ENCODE data around the gene JOSD1. TPM values are rescaled to one million over a fixed set of nuclear protein-coding genes. Genes with fewer than 3 reads are reported as not detected.

The JOSD1 gene
- total RNA-seq, 4 donors from 2014 or later: 49.4 to 76.9 (median 59.4) TPM

DNA sequence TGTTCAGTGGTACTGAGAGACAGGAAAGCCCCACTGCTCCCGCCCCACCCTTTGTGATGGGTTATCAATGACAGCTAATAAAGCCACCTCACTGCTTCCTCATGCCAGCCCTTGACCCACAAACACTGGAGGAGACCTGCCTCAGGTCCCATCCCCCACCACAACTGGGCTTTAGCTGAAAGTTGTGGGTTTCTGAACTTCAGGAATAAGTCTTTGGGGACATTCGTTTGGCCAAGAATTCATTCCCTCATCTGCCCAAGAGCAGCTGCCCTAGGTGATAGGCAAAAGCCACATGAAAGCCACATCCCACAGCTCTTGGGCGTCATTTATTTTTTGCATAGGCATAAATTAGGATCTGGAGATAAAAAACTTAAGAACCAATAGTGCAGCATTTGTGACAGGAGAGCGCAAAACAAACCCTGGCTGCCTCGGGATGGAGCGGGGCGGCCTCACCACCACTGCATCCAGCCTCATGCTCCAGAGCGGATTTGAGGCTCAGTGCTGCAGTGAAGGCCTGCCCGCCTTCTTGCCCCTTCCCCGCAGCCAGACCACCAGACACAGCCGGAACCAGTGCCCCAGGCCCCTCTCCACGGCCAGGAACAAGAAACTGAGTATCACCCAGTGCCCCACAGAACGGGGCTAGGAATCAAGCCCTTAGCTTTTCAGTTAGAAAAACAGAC lies 33.8 kb upstream of the JOSD1 start:
- peaks cover 59 to 83% (median 79%) of the 10 kb centered on the region in 4 donors for H3K36me3 ChIP-seq
- DNase-seq (ENCODE audit: extremely low spot score): no peak
- intact Hi-C loops (cut with DNase I): no loop called here
- 88% methylated on average over 11 of the region's 13 CpGs for WGBS
- peaks cover 30 to 48% (median 46%) of the 10 kb centered on the region in 4 donors for H3K4me1 ChIP-seq
- no peak overlapping the region for H3K4me3 ChIP-seq
- TF ChIP-seq POLR2AphosphoS5 (IDR thresholded peaks at IDR 0.05) (no peak), EP300 (IDR thresholded peaks at IDR 0.05) (no peak), POLR2A (IDR thresholded peaks at IDR 0.05; ENCODE audit: low read depth) (no peak)
- TF ChIP-seq, protein P1, sequence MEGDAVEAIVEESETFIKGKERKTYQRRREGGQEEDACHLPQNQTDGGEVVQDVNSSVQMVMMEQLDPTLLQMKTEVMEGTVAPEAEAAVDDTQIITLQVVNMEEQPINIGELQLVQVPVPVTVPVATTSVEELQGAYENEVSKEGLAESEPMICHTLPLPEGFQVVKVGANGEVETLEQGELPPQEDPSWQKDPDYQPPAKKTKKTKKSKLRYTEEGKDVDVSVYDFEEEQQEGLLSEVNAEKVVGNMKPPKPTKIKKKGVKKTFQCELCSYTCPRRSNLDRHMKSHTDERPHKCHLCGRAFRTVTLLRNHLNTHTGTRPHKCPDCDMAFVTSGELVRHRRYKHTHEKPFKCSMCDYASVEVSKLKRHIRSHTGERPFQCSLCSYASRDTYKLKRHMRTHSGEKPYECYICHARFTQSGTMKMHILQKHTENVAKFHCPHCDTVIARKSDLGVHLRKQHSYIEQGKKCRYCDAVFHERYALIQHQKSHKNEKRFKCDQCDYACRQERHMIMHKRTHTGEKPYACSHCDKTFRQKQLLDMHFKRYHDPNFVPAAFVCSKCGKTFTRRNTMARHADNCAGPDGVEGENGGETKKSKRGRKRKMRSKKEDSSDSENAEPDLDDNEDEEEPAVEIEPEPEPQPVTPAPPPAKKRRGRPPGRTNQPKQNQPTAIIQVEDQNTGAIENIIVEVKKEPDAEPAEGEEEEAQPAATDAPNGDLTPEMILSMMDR (IDR thresholded peaks at IDR 0.05): no peak
- H3K9me3 ChIP-seq: no peaks in the 10 kb centered on the region
- H3K27me3 ChIP-seq: no peaks in the 10 kb centered on the region
- H3K27ac ChIP-seq (replicated peaks in 1 of 4): peak overlapping the region; percentile 74 to 86 (median 80)

- intact Hi-C loops (cut with DNase I): no loop called here
- H3K4me1 ChIP-seq: peaks cover 30 to 51% (median 48%) of the 10 kb centered on the region in 4 donors
These were observed 33.1 kb upstream of the JOSD1 start for GRCh38 chr22:38733724-38734381.

DNA sequence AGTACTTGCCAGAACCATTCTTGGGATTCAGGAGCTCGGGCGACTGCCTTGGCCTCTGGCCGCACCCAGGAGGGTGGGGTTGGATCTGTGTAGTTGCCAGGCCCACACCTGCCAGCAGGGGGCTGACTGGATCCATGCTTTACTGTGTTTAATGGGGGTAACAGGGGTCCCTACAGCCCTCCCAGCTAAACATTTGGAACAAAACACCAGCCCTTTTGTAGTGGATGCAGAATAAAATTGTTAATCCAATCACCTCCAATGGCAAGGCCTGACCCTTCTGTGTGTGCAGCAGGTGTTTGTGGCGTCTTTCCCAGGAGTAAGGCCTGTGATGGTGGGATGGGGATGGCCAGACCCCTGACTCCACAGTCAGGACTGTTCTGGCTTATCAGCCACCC lies 32.6 kb upstream of the JOSD1 start:
- no peaks in the 10 kb centered on the region for H3K27me3 ChIP-seq
- H3K4me3 ChIP-seq: no peak overlapping the region
- peak overlapping the region; percentile 74 to 86 (median 80) for H3K27ac ChIP-seq (replicated peaks in 1 of 4)
- no peak for TF ChIP-seq POLR2A (IDR thresholded peaks at IDR 0.05; ENCODE audit: low read depth)
- no peak for TF ChIP-seq EP300 (IDR thresholded peaks at IDR 0.05)
- TF ChIP-seq, protein P1 (IDR thresholded peaks at IDR 0.05): peak; percentile 61 to 75 (median 63)
- no peak for TF ChIP-seq POLR2AphosphoS5 (IDR thresholded peaks at IDR 0.05)
- WGBS: 25% methylated on average over 4 of the region's 4 CpGs
- peaks cover 30 to 56% (median 50%) of the 10 kb centered on the region in 4 donors for H3K4me1 ChIP-seq
- intact Hi-C loops (cut with DNase I): no loop called here
- DNase-seq (ENCODE audit: extremely low spot score): no peak
- H3K9me3 ChIP-seq: no peaks in the 10 kb centered on the region
- peaks cover 59 to 83% (median 79%) of the 10 kb centered on the region in 4 donors for H3K36me3 ChIP-seq

More at GRCh38 chr22:38733724-38734381, 33.1 kb upstream of the JOSD1 start:
- TF ChIP-seq POLR2A (IDR thresholded peaks at IDR 0.05; ENCODE audit: low read depth) (no peak), POLR2AphosphoS5 (IDR thresholded peaks at IDR 0.05) (peak; percentile 77 to 82), EP300 (IDR thresholded peaks at IDR 0.05) (peak; percentile 67)
- TF ChIP-seq, protein P1 (IDR thresholded peaks at IDR 0.05): no peak
- Histone ChIP-seq H3K9me3 (no peaks in the 10 kb centered on the region), H3K27me3 (no peaks in the 10 kb centered on the region), H3K27ac (replicated peaks in 1 of 4) (peak overlapping the region; percentile 74 to 86 (median 80)), H3K36me3 (peaks cover 59 to 83% (median 79%) of the 10 kb centered on the region in 4 donors), H3K4me3 (no peak overlapping the region)
- 33% methylated on average over 3 of the region's 8 CpGs for WGBS
- peak; percentile 95 for DNase-seq (ENCODE audit: extremely low spot score)

DNA sequence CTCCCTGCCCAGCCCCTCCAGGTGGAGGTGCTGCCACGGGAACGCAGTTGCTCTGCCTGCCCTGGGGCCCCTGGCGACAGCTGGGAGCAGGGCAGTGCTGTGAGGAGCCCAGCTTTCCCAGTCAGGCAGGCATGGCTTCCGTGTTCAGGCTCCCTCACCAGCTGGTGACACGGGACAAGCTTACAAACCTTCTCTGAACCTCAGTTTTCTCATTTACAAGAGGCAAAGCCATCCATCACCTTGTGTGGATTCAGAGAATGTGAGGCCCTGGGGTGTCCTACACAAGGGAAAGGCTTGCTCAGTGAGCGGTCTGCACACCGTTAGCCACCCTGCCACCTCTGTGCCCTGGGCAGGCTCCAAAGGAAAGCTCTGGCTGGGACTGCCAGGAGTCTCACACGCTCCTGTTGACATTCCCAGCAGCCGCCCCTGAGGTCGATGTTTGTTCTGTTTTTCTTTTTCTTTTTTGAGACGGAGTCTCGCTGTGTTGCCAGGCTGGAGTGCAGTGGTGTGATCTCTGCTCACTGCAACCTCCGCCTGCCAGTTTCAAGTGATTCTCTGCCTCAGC lies 31.6 kb upstream of the JOSD1 start:
- intact Hi-C loops (cut with DNase I): no loop called here
- no peaks in the 10 kb centered on the region for H3K27me3 ChIP-seq
- DNase-seq (ENCODE audit: extremely low spot score): no peak
- 74% methylated on average over 8 of the region's 13 CpGs for WGBS
- H3K36me3 ChIP-seq: peaks cover 59 to 83% (median 79%) of the 10 kb centered on the region in 4 donors
- no peak for TF ChIP-seq EP300 (IDR thresholded peaks at IDR 0.05)
- TF ChIP-seq POLR2AphosphoS5 (IDR thresholded peaks at IDR 0.05): peak in 1 of 2 donors; percentile 54
- peak overlapping the region; percentile 74 to 86 (median 80) for H3K27ac ChIP-seq (replicated peaks in 1 of 4)
- H3K9me3 ChIP-seq: no peaks in the 10 kb centered on the region
- no peak overlapping the region for H3K4me3 ChIP-seq
- peaks cover 30 to 58% (median 50%) of the 10 kb centered on the region in 4 donors for H3K4me1 ChIP-seq

- no peak for DNase-seq (ENCODE audit: extremely low spot score)
- Histone ChIP-seq H3K27me3 (no peaks in the 10 kb centered on the region), H3K9me3 (no peaks in the 10 kb centered on the region), H3K36me3 (peaks cover 59 to 83% (median 79%) of the 10 kb centered on the region in 4 donors), H3K27ac (replicated peaks in 1 of 4) (peak overlapping the region; percentile 74 to 86 (median 80)), H3K4me3 (no peak overlapping the region), H3K4me1 (peaks cover 30 to 58% (median 50%) of the 10 kb centered on the region in 4 donors)
- TF ChIP-seq, protein P1 (IDR thresholded peaks at IDR 0.05): no peak
- TF ChIP-seq POLR2A (IDR thresholded peaks at IDR 0.05; ENCODE audit: low read depth) (no peak), EP300 (IDR thresholded peaks at IDR 0.05) (no peak), POLR2AphosphoS5 (IDR thresholded peaks at IDR 0.05) (no peak)
- intact Hi-C loops (cut with DNase I): no loop called here
- WGBS: 82% methylated on average over 6 of the region's 6 CpGs
These were observed 31.0 kb upstream of the JOSD1 start for GRCh38 chr22:38731703-38732161.

All from esophagus muscularis mucosa (tissue), 4 donors.